ENCODE measurements around the gene PPP4R3B. TPM values are rescaled to one million over a fixed set of nuclear protein-coding genes. Genes with fewer than 3 reads are reported as not detected.

Gene PPP4R3B
- total and polyA plus RNA-seq, 2 of the 13 experiments (the other 11 are each of a cell fraction or from before 2014, with no cell fraction given), result 24.2 to 53.0 TPM

GRCh38 chr2:55530539-55531081 is 86.8 kb downstream of the PPP4R3B start:
- in situ Hi-C loops (cut with HindIII; ENCODE audit: extremely low pct_ligation_motif_present, low pct_unique_long_range_greater_than_20kb) (no loop called here), intact Hi-C loops (cut with micrococcal nuclease; ENCODE audit: unreplicated experiment) (no loop called here)
- H3K9ac ChIP-seq (ENCODE audit: insufficient read depth, low read depth, low read length), result no peak overlapping the region
- H3K9me3 ChIP-seq (ENCODE audit: low read length), result no peaks in the 10 kb centered on the region
- H3K79me2 ChIP-seq (ENCODE audit: insufficient read depth, low read length), result no peaks in the 10 kb centered on the region
- DNase-seq (ENCODE audit: low spot score) (no peak), FAIRE-seq (no peak), ATAC-seq (no peak)
- no peaks in the 10 kb centered on the region for H4K20me1 ChIP-seq (ENCODE audit: insufficient read depth, low read length)
- no peaks in the 10 kb centered on the region for H3K27me3 ChIP-seq (ENCODE audit: control insufficient read depth in 1 of 2, insufficient read depth in 2 of 2, low read length in 2 of 2)
- no peak overlapping the region for H3K27ac ChIP-seq (ENCODE audit: extremely low read length, insufficient read depth, low read length)
- no peak overlapping the region for H3K4me3 ChIP-seq (replicated peaks in 1 of 3; ENCODE audit: insufficient read depth in 1 of 3, low read depth in 2 of 3, low read length in 3 of 3)
- peaks cover 0 to 1% of the 10 kb centered on the region in 2 experiments; a peak in 1 of 5 replicates for H3K36me3 ChIP-seq (replicated peaks in 1 of 2; ENCODE audit: control insufficient read depth in 1 of 2, insufficient read depth in 2 of 2, low read length in 2 of 2)
- no peak overlapping the region for H2AFZ ChIP-seq (ENCODE audit: low read length)
- no peaks in the 10 kb centered on the region for H3K4me1 ChIP-seq (ENCODE audit: insufficient read depth, low read length)
- H3K4me2 ChIP-seq (ENCODE audit: low read depth, low read length), result no peak overlapping the region
- ChIA-PET POLR2A (interaction anchor here (1.1 kb wide), 1 partner anchor 11 kb away, joined by 3 read pairs; the partner anchor contains the start of gene CFAP36), CTCF (ENCODE audit: low intra/inter-chr PET ratio, low total read pairs) (no interaction called here)
- 95% methylated on average over 6 of the region's 6 CpGs for WGBS (ENCODE audit: low lambda C conversion rate)
- BruUV-seq (replicated peaks), result no TSS peak
- TF ChIP-seq MYC (CRISPR knock-in tag; IDR thresholded peaks at IDR 0.05; ENCODE audit: borderline replicate concordance) (no peak), ZFP41 (CRISPR knock-in tag; IDR thresholded peaks at IDR 0.05; ENCODE audit: borderline replicate concordance) (no peak), MYNN (CRISPR knock-in tag; IDR thresholded peaks at IDR 0.05; ENCODE audit: low read depth) (no peak), PRMT3 (CRISPR knock-in tag; IDR thresholded peaks at IDR 0.05; ENCODE audit: borderline replicate concordance, low read depth) (no peak), DPF2 (CRISPR knock-in tag; IDR thresholded peaks at IDR 0.05; ENCODE audit: borderline replicate concordance, low read depth) (no peak), SP4 (CRISPR knock-in tag; IDR thresholded peaks at IDR 0.05) (no peak), GATA4 (IDR thresholded peaks at IDR 0.05; ENCODE audit: borderline replicate concordance, low read depth) (no peak), ZNF343 (CRISPR knock-in tag; IDR thresholded peaks at IDR 0.05) (no peak), TP53 (CRISPR knock-in tag; conservative IDR thresholded peaks at IDR 0.05) (no peak)
- TF ChIP-seq, protein P1, sequence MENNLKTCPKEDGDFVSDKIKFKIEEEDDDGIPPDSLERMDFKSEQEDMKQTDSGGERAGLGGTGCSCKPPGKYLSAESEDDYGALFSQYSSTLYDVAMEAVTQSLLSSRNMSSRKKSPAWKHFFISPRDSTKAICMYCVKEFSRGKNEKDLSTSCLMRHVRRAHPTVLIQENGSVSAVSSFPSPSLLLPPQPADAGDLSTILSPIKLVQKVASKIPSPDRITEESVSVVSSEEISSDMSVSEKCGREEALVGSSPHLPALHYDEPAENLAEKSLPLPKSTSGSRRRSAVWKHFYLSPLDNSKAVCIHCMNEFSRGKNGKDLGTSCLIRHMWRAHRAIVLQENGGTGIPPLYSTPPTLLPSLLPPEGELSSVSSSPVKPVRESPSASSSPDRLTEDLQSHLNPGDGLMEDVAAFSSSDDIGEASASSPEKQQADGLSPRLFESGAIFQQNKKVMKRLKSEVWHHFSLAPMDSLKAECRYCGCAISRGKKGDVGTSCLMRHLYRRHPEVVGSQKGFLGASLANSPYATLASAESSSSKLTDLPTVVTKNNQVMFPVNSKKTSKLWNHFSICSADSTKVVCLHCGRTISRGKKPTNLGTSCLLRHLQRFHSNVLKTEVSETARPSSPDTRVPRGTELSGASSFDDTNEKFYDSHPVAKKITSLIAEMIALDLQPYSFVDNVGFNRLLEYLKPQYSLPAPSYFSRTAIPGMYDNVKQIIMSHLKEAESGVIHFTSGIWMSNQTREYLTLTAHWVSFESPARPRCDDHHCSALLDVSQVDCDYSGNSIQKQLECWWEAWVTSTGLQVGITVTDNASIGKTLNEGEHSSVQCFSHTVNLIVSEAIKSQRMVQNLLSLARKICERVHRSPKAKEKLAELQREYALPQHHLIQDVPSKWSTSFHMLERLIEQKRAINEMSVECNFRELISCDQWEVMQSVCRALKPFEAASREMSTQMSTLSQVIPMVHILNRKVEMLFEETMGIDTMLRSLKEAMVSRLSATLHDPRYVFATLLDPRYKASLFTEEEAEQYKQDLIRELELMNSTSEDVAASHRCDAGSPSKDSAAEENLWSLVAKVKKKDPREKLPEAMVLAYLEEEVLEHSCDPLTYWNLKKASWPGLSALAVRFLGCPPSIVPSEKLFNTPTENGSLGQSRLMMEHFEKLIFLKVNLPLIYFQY (CRISPR knock-in tag; IDR thresholded peaks at IDR 0.05; ENCODE audit: borderline replicate concordance), result no peak
- TF ChIP-seq, protein P2, sequence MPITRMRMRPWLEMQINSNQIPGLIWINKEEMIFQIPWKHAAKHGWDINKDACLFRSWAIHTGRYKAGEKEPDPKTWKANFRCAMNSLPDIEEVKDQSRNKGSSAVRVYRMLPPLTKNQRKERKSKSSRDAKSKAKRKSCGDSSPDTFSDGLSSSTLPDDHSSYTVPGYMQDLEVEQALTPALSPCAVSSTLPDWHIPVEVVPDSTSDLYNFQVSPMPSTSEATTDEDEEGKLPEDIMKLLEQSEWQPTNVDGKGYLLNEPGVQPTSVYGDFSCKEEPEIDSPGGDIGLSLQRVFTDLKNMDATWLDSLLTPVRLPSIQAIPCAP (CRISPR knock-in tag; IDR thresholded peaks at IDR 0.05; ENCODE audit: low read depth), result no peak
- TF ChIP-seq, protein P3, sequence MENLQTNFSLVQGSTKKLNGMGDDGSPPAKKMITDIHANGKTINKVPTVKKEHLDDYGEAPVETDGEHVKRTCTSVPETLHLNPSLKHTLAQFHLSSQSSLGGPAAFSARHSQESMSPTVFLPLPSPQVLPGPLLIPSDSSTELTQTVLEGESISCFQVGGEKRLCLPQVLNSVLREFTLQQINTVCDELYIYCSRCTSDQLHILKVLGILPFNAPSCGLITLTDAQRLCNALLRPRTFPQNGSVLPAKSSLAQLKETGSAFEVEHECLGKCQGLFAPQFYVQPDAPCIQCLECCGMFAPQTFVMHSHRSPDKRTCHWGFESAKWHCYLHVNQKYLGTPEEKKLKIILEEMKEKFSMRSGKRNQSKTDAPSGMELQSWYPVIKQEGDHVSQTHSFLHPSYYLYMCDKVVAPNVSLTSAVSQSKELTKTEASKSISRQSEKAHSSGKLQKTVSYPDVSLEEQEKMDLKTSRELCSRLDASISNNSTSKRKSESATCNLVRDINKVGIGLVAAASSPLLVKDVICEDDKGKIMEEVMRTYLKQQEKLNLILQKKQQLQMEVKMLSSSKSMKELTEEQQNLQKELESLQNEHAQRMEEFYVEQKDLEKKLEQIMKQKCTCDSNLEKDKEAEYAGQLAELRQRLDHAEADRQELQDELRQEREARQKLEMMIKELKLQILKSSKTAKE (CRISPR knock-in tag; IDR thresholded peaks at IDR 0.05; ENCODE audit: borderline replicate concordance), result no peak
